22Rv1 (cell line): ENCODE measurements around the gene DISP2.

Experiments
- H3K27ac ChIP-seq: fragments of 450-650 bp; 2 replicates; pipeline ENCODE4 v1.5.1; 2017
- CTCF ChIP-seq: fragments of 450-650 bp; IDR thresholded peaks from 2 replicates; pipeline ENCODE4 v1.5.1; 2017; ENCODE audit warnings: mild to moderate bottlenecking
- ZFX ChIP-seq: fragments of 450-650 bp; IDR thresholded peaks from 2 replicates; pipeline ENCODE4 v1.6.1; 2017; ENCODE audit warnings: antibody characterized with exemption, borderline replicate concordance

The DISP2 gene

DNA sequence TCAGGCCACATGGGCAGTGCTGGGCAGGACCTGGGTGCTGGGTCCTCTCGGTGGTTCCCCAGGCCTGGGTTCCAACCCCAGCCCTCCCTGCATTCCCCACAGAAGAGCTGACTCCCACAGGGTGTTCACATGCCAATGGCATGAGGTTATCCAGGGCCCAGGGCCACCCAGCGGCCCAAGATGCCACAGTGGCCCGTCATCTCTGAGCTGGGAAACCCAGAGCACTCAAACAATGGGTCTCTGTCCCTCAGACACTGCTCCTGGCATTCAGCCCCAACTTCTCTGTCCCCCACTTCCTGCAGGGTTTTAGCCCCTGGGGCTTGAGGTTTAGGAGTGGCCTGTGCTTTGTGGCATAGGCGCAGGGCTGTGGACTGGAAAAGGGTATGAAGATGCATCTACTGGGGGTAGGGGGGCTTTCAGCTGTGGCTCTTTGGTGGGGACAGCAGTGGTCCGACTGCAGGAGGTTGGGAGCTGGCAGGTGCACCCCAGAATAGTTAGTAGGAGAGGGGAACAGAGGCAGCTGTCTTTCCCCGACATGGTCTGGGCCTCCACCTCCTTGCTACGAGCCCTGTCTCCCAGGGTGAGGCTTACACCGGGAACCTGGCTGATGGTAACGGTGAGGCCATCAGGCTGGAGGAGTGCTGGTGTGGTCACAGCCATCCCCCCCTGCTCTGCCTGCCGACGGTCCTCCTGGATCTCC is 18.9 kb upstream of the DISP2 start:
- no peak overlapping the region for H3K27ac ChIP-seq
- TF ChIP-seq CTCF (no peak), ZFX (no peak)

DNA sequence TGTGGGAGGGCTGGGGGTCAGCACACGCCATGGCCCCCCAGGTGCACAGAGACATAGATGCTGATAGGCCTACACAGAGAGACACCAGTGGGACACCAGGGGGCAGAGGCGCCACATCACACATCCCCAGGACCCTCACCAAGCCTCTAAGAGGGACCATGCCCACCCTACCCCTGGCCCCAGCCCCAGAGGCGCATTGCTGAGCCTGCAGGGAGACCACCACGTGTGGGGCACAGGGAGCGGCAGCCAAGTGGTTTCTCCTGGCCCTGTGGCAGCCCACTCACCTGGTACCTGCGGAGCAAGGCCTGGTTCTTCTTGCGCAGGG is 18.4 kb upstream of the DISP2 start:
- TF ChIP-seq CTCF, result peak; percentile 23; the same call in 1 of the 2 replicates
- no peak for TF ChIP-seq ZFX
- H3K27ac ChIP-seq, result no peak overlapping the region

DNA sequence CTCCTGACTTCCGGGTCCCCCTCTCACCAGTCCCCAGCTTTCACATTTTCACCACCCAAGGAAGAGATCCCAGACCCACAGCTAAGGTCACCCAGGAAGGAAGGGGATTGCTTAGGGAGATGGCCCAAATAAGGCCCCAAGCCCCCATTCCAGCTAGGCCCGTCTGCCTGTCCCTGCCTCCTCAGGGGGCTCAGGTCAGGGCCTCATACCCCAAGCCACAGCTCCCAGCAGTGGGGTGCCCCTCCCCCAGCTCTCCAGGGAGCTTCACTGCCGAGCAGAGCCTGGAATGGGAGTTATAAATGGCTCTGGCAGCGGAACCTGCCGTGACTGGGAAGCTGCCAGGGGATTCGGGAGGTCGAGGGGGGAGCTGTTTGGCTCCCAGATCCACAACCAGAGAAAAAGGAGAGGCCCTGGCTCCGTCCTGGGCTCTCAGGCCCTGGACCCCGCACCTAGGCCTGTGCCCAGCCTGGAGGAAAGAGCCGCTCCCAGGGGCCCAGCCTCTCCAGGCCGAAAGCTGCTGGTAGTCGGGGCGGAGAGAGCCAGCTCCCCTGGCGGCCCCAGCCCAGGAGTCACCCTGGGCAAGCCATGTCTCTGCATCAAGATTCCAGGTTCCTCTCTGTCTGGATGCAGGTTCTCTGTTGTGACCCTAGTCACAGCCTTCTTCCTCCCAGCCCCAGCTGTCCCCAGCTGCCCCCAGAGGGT is 17.8 kb upstream of the DISP2 start:
- H3K27ac ChIP-seq, result peak overlapping the region; percentile 31; the same call in 1 of the 2 replicates
- TF ChIP-seq ZFX (no peak), CTCF (no peak)

DNA sequence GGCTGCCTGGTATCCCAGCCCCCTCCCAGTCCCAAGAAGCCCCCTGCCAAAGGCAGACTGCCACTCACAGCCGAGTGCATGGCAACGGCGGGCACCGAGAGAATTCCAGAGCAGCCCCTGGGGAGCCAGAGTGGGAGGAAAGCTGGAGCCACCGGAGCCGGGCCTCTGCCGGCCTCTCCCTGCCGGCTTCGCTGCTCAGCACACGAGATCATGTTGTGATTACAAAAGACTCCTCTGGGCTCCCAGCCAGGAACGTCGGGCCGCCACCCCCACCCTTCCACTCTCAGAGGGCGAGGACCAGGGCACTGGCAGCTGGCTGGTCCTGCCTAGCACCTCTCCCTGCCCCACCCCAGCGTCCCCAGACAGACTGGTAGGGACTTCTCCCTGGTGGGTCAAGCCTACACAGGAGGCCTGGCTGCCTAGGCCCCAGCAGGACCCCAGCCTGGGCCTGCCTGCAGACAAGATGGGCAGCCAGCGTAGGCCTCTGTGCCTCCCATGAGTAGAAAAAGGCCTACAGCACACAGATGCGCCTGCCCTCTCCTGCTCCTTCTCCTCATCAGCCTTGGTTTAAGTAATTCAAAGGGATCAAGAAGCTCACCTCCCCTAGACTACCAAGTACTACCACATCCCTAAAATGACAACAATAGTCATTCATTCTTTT is 17.1 kb upstream of the DISP2 start, which contains the start of gene CCDC9B:
TSS of gene CCDC9B (minus strand) at position 200 of the 661 bp plus-strand sequence. CDS start at position 80, 120 bp downstream.
- peak within 1 kb of the TSS; percentile 31; the same call in 1 of the 2 replicates for H3K27ac ChIP-seq
- TF ChIP-seq ZFX, result no peak
- TF ChIP-seq CTCF, result no peak

DNA sequence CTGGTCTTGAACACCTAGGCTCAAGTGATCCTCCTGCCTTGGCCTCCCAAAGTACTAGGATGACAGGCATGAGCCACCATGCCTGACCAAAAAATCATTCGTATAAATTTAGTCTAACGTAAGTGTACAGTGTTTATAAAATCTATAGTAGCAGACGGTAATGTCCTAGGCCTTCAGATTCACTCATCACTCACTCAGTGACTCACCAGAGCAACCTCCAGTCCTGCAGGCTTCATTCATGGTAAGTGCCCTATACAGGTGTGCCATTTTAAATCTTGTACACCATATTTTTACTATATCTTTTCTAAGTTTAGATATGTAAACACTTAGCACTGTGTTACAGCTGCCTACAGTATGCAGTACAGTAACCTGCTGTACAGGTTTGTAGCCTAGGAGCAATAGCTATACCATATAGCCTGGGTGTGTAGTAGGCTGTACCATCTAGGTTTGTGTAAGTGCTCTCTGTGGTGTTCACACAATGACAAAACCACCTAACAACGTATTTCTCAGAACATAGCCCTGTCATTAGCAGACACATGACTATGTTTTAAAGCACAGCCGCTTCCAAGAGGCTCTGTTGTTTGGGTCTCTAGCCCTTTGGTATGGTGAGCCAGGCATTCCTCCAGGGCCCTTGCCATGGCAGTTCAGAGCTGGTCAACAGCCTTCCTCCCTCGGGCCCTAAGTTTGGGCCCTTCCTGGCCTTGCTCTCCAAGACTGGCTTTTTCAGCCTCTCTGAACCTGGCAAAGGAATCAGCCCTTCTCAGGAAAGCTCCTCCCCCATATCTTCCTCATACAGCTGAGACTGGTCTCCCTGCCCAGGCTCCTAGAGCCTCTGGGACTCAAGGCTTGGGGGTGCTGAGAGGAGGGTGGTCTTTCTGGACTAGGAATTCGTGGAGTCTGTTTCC is 15.4 kb upstream of the DISP2 start:
- H3K27ac ChIP-seq, result peak overlapping the region; percentile 49

GRCh38 chr15:40343512-40343911 is 14.5 kb upstream of the DISP2 start:
- no peak overlapping the region; the same call in 1 of the 2 replicates for H3K27ac ChIP-seq
- no peak for TF ChIP-seq CTCF
- TF ChIP-seq ZFX, result no peak

More for the DNA sequence above, 15.4 kb upstream of the DISP2 start:
- no peak for TF ChIP-seq ZFX
- no peak for TF ChIP-seq CTCF
